ENCODE measurements around the gene FHL3.

FHL3 gene, protein sequence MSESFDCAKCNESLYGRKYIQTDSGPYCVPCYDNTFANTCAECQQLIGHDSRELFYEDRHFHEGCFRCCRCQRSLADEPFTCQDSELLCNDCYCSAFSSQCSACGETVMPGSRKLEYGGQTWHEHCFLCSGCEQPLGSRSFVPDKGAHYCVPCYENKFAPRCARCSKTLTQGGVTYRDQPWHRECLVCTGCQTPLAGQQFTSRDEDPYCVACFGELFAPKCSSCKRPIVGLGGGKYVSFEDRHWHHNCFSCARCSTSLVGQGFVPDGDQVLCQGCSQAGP

DNA sequence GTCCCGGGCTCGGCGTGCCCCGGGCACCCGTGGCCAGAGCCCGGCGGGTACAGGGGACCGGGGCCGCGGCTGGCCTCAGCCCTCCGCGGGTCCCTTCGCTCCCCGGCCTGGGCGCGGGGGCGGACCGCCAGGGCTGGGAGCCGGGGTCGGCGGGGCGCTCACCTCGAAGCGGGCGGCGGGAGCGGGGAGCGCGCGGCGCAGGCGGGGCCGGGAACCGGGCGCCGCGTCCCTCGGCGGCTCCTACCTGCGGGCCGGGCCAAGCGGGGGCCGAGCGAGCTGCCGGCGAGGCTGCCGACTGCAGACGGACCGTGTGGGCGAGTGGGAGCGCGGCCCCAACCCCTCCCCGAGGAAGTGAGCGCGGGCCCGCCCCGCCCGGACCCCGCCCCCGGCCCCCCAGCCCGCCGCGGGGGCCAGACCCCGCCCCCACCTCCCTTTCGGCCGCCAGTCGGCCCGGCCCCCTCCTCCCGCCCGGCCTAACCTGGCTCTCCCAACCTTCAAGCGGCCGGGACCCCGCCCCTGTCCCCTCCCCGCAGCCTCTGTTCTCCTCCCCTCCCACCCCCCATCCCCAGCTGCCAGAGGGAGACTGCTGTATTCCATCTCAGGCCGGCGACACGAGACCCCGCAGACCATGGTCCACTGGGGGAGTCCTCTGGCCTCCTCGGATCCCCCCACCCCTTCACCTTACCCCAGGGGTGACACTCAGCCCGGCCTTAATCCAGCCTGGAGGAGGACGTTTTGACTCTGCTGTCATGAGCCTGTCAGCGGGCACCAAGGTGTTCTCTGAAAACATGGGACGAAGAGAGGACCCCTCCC is at the start of gene FHL3:
TSS of gene FHL3 (minus strand) at position 320 of the 813 bp plus-strand sequence. CDS start 6,102 bp downstream, outside the sequence.
- TF ChIP-seq, protein P1, sequence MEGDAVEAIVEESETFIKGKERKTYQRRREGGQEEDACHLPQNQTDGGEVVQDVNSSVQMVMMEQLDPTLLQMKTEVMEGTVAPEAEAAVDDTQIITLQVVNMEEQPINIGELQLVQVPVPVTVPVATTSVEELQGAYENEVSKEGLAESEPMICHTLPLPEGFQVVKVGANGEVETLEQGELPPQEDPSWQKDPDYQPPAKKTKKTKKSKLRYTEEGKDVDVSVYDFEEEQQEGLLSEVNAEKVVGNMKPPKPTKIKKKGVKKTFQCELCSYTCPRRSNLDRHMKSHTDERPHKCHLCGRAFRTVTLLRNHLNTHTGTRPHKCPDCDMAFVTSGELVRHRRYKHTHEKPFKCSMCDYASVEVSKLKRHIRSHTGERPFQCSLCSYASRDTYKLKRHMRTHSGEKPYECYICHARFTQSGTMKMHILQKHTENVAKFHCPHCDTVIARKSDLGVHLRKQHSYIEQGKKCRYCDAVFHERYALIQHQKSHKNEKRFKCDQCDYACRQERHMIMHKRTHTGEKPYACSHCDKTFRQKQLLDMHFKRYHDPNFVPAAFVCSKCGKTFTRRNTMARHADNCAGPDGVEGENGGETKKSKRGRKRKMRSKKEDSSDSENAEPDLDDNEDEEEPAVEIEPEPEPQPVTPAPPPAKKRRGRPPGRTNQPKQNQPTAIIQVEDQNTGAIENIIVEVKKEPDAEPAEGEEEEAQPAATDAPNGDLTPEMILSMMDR (IDR thresholded peaks at IDR 0.05; ENCODE audit: insufficient read depth, low read depth, low read length, missing control alignments), result no peak
- peak within 1 kb of the TSS; percentile 77 for H3K4me3 ChIP-seq (ENCODE audit: low read length)
- DNase-seq (ENCODE audit: low read depth), result peak; percentile 54

DNA sequence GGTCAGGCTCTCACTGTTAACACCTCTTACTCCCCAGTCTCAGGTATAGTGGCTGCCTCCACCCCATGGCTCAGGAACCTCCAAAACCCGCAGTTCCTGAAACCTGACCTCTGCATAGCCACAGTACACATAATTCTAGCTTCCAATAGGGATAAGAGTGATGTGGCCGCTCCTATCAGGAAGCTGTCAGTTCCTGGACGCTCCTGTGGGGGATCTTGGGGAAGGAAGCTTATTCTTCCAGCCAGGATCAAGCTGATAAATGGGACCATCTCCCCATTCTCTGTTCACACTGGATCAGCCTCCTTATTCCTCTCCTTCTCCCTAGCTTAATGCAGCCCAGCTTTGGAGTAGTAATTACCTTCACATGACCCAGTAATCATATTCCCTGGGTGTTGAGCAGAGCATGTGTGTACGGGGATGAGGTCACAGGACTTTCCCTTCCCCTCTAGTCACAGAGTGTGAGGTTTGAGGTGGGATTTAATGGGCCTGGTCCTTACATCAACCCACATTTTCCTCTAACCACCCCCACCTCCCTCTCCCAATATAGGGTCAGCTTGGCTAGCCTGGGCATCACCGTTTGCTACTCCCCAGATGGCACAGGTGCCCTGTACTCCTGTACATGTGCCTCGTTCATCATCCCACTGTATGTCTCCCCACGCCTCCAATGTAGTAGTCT is 48.2 kb upstream of the FHL3 start:
- TF ChIP-seq, protein P1 (IDR thresholded peaks at IDR 0.05; ENCODE audit: insufficient read depth, low read depth, low read length, missing control alignments), result no peak
- no peak overlapping the region for H3K4me3 ChIP-seq (ENCODE audit: low read length)
- no peak for DNase-seq (ENCODE audit: low read depth)

DNA sequence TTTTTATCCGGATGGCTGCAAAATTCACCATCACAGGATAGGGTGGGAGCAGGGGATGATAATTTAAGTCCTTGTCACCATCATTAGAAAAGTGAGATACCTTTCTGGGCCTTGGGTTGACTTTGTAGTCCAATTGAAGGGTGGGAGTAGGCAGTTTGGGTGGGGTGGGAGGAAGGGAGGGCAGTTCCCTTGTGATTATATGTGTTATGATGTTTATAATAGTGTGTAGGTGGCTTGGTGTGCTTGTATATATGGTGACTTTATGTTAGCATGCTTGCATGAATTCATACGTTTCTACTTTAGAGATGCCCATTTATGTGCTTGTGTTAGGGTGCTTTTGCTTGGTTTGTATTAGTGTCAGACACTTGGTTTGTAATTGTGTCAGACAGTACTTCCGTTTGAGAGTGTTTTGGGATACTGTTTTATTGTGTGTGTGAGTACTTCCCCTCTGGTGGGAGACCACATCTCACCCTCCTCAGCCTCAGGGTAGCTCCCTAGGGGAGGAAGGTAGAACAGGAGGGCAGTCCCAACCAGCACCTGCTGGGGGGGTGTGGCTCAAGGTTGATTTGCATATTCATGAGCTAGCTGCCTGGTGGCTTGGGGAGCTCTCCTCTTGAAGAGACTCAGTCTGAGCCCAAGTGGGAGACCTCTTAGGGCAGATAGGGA is 47.6 kb upstream of the FHL3 start:
- no peak for DNase-seq (ENCODE audit: low read depth)
- H3K4me3 ChIP-seq (ENCODE audit: low read length), result no peak overlapping the region
- TF ChIP-seq, protein P1 (IDR thresholded peaks at IDR 0.05; ENCODE audit: insufficient read depth, low read depth, low read length, missing control alignments), result no peak

DNA sequence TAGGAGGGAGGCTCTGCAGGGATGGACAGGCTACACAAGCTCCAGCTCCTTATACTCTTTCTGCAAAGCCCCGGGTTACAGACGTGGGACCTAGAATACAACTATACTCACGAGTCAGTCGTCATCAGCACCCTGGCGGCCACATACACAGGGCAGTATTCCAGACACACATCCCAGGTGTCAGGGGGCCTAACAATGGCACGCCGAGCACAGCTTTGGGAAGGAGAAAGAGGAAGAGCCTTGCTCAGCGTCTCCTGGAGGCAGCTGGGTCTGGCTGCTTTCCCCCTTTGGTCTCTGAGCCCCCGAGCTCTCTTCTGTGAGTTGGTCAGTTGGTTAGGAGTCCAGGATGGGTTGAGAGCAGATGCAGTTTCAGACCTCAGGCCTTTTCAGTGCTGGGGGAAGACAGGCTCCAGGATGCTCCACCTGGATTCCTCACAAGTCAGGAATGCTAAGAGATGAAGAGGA is 45.8 kb upstream of the FHL3 start:
- DNase-seq (ENCODE audit: low read depth), result no peak
- H3K4me3 ChIP-seq (ENCODE audit: low read length), result no peak overlapping the region
- TF ChIP-seq, protein P1 (IDR thresholded peaks at IDR 0.05; ENCODE audit: insufficient read depth, low read depth, low read length, missing control alignments), result no peak

DNA sequence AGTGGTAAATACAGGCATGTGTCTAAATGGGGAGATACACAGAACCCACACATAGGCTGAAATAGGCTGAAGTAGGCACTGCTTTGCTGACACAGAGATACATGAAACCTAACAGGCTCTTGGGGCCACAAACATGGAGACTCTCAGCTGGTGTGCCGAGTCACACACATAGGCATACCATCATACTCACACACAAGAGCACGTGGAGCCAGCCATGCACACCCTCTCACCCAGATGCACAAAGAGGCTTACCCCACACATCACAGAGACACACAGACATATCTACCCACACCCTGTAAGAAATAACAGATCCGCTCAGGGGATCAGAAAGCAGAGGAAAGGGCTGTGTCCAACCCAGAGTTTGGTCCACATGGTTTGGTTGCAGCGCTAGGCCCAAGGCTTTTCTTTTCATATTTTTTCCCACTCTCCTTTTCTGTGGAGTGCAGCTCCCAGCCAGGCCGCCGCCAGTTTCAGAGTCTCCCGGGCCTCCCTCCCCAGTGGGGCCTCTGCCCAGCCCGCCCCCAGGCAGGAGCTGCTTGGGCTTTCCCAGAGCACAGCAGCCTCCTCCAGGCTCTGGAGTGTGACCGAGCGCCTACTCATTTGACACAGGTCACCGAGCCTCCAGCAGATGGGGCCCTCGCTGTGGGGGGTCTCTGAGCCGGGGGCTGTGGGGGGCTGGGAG is 45.2 kb upstream of the FHL3 start:
- no peak overlapping the region for H3K4me3 ChIP-seq (ENCODE audit: low read length)
- TF ChIP-seq, protein P1 (IDR thresholded peaks at IDR 0.05; ENCODE audit: insufficient read depth, low read depth, low read length, missing control alignments), result no peak
- no peak for DNase-seq (ENCODE audit: low read depth)

DNA sequence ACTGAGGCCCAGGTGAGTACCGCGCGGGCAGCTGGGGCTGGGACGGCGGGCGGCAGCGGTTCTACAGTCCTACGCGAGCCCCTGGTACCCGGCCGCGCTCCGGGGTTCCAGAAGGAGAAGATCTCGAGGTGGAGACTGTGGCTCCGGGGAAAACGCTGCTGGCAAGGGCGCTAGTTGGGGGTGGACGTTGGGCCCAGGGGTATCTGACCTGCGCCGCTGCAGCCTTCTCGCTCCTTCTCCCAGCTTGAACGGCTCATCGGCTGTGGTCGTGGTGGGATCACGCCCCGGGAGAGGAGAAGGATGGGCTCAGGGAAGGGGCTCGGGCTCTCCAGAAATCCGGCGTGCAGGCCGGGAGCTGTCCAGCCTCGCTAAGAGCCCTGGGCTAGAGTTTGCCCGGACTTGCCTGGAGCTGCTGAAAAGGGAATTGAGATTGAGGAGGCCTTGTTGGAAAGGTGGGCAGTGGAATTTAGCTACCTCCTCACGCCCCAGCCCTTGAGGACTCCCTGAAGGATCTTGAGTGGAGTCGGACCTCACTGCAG is 42.4 kb upstream of the FHL3 start:
- H3K4me3 ChIP-seq (ENCODE audit: low read length), result peak overlapping the region; percentile 75
- TF ChIP-seq, protein P1 (IDR thresholded peaks at IDR 0.05; ENCODE audit: insufficient read depth, low read depth, low read length, missing control alignments), result no peak
- peak; percentile 65 for DNase-seq (ENCODE audit: low read depth)

All from epithelial cell of esophagus (primary cell).